Measurements from ENCODE around the gene FBXL7.

GRCh38 chr5:15598294-15598902 is 98.4 kb downstream of the FBXL7 start:
- peak; percentile 30 for TF ChIP-seq CTCF (IDR thresholded peaks at IDR 0.05; ENCODE audit: low read depth, low read length, missing input control)
- no peak for TF ChIP-seq REST (IDR thresholded peaks at IDR 0.05)
- no peak for TF ChIP-seq RXRA (IDR thresholded peaks at IDR 0.05)
- TF ChIP-seq TAF1 (conservative IDR thresholded peaks at IDR 0.05) = no peak
- TF ChIP-seq RAD21 (IDR thresholded peaks at IDR 0.05) = peak in 1 of 2 donors; percentile 11
- no peak for TF ChIP-seq EGR1 (IDR thresholded peaks at IDR 0.05; ENCODE audit: low read depth in 2 of 2)
- no peak for TF ChIP-seq ATF3 (IDR thresholded peaks at IDR 0.05)
- TF ChIP-seq MAX (IDR thresholded peaks at IDR 0.05) = no peak
- TF ChIP-seq JUND (IDR thresholded peaks at IDR 0.05) = no peak

Data from liver (tissue), 3 donors.